ENCODE results near the gene ABTB2. TPM values are rescaled to one million over a fixed set of nuclear protein-coding genes. Genes with fewer than 3 reads are reported as not detected.

Gene ABTB2
- total RNA-seq, 1 donor from 2014 or later: 0.89 TPM

GRCh38 chr11:34192481-34193401, 165.1 kb downstream of the ABTB2 start:
- no peaks in the 10 kb centered on the region for H3K9me3 Mint-ChIP-seq (ENCODE audit: unreplicated experiment)
- no peak overlapping the region for H3K4me3 Mint-ChIP-seq (ENCODE audit: unreplicated experiment)
- no peak for TF ChIP-seq CTCF (IDR thresholded peaks at IDR 0.05)
- peak; percentile 86 for DNase-seq (ENCODE audit: extremely low spot score, unreplicated experiment)
- H3K4me1 Mint-ChIP-seq (ENCODE audit: unreplicated experiment): peaks cover 18% of the 10 kb centered on the region
- no peaks in the 10 kb centered on the region for H3K36me3 Mint-ChIP-seq (ENCODE audit: unreplicated experiment)
- peak overlapping the region; percentile 87 for H3K27ac Mint-ChIP-seq (ENCODE audit: unreplicated experiment)
- H3K27me3 Mint-ChIP-seq (ENCODE audit: unreplicated experiment): peaks cover 2% of the 10 kb centered on the region

- TF ChIP-seq CTCF (IDR thresholded peaks at IDR 0.05): no peak
- Mint-ChIP-seq H3K4me1 (ENCODE audit: unreplicated experiment) (peaks cover 19% of the 10 kb centered on the region), H3K27me3 (ENCODE audit: unreplicated experiment) (peaks cover 2% of the 10 kb centered on the region), H3K36me3 (ENCODE audit: unreplicated experiment) (no peaks in the 10 kb centered on the region), H3K4me3 (ENCODE audit: unreplicated experiment) (no peak overlapping the region), H3K27ac (ENCODE audit: unreplicated experiment) (no peak overlapping the region), H3K9me3 (ENCODE audit: unreplicated experiment) (no peaks in the 10 kb centered on the region)
- no peak for DNase-seq (ENCODE audit: extremely low spot score, unreplicated experiment)
These were observed 166.2 kb downstream of the ABTB2 start for GRCh38 chr11:34191578-34191977.

GRCh38 chr11:34190192-34191139, 167.3 kb downstream of the ABTB2 start:
- no peak for DNase-seq (ENCODE audit: extremely low spot score, unreplicated experiment)
- no peak overlapping the region for H3K27ac Mint-ChIP-seq (ENCODE audit: unreplicated experiment)
- H3K4me1 Mint-ChIP-seq (ENCODE audit: unreplicated experiment): peaks cover 26% of the 10 kb centered on the region
- H3K36me3 Mint-ChIP-seq (ENCODE audit: unreplicated experiment): no peaks in the 10 kb centered on the region
- H3K9me3 Mint-ChIP-seq (ENCODE audit: unreplicated experiment): no peaks in the 10 kb centered on the region
- no peak overlapping the region for H3K4me3 Mint-ChIP-seq (ENCODE audit: unreplicated experiment)
- H3K27me3 Mint-ChIP-seq (ENCODE audit: unreplicated experiment): peaks cover 2% of the 10 kb centered on the region
- TF ChIP-seq CTCF (IDR thresholded peaks at IDR 0.05): no peak

- Mint-ChIP-seq H3K4me1 (ENCODE audit: unreplicated experiment) (peaks cover 26% of the 10 kb centered on the region), H3K4me3 (ENCODE audit: unreplicated experiment) (no peak overlapping the region), H3K27me3 (ENCODE audit: unreplicated experiment) (peaks cover 2% of the 10 kb centered on the region), H3K27ac (ENCODE audit: unreplicated experiment) (no peak overlapping the region), H3K9me3 (ENCODE audit: unreplicated experiment) (no peaks in the 10 kb centered on the region), H3K36me3 (ENCODE audit: unreplicated experiment) (no peaks in the 10 kb centered on the region)
- no peak for DNase-seq (ENCODE audit: extremely low spot score, unreplicated experiment)
- no peak for TF ChIP-seq CTCF (IDR thresholded peaks at IDR 0.05)
These were observed 168.6 kb downstream of the ABTB2 start for GRCh38 chr11:34189191-34189590.
